Nephron progenitor cell (in vitro differentiated cells): ENCODE data around the gene DDX10.

Experiments
- DNase-seq: peaks from one replicate; pipeline ENCODE4 v3.0.0; 2021
- H3K27ac Mint-ChIP-seq: 2 replicates; pipeline ENCODE4 v1.8.0; 2021; ENCODE audit warnings: mild to moderate bottlenecking, moderate library complexity, mixed read lengths
- H3K27me3 Mint-ChIP-seq: 2 replicates; pipeline ENCODE4 v1.8.0; 2021; ENCODE audit warnings: mild to moderate bottlenecking, low read depth, mixed read lengths; ENCODE audit not compliant: poor library complexity
- H3K36me3 Mint-ChIP-seq: 2 replicates; pipeline ENCODE4 v1.8.0; 2021; ENCODE audit warnings: low read depth, mixed read lengths
- H3K4me1 Mint-ChIP-seq: 2 replicates; pipeline ENCODE4 v1.8.0; 2021; ENCODE audit warnings: mixed read lengths
- H3K4me3 Mint-ChIP-seq: 2 replicates; pipeline ENCODE4 v1.8.0; 2021; ENCODE audit warnings: mild to moderate bottlenecking, moderate library complexity, mixed read lengths
- H3K9me3 Mint-ChIP-seq: 2 replicates; pipeline ENCODE4 v1.8.0; 2021; ENCODE audit warnings: mild to moderate bottlenecking, moderate library complexity, mixed read lengths
- TF ChIP-seq, protein P1 (sequence below): fragments of 200-600 bp; sonication (generic); IDR thresholded peaks from 2 replicates; pipeline ENCODE4 v1.5.0; 2021; ENCODE audit warnings: antibody characterized with exemption

The DDX10 gene

DNA sequence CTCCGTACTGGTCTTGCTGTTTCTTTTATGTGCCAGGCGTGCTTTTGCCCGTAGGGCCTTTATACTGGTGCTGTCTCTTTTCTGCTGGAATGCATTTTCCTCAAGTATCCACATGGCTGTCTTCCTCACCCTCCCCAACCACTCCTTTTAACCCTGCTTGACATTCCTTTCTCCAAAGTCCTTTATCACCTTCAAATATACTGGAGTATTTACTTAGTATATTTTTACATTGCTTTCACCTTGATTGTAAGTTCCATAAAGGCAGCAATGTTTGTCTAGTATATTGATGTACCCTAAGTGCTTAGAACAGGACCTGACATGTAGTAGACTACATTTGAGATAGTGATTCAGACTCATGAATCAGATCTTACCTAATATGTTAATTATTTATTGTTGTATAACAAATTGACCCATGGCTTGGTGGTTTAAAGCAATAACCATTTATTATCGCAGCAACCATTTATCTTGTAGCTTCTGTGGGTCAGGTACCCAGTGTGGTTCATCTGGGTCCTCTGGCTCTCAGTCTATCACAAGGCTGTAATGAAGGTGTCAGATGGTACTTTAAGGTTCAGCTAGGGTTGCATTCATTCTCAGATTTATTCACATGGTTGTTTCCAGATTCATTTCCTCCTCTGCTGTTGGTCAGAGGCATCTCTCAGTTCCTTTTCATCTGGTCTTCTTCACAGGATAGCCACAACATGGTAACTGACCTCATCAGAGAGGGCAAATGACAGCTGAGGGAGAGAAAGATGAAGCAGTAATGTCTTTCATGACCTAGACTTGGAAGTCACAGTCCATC lies 34.2 kb downstream of the DDX10 start:
- TF ChIP-seq, protein P1, sequence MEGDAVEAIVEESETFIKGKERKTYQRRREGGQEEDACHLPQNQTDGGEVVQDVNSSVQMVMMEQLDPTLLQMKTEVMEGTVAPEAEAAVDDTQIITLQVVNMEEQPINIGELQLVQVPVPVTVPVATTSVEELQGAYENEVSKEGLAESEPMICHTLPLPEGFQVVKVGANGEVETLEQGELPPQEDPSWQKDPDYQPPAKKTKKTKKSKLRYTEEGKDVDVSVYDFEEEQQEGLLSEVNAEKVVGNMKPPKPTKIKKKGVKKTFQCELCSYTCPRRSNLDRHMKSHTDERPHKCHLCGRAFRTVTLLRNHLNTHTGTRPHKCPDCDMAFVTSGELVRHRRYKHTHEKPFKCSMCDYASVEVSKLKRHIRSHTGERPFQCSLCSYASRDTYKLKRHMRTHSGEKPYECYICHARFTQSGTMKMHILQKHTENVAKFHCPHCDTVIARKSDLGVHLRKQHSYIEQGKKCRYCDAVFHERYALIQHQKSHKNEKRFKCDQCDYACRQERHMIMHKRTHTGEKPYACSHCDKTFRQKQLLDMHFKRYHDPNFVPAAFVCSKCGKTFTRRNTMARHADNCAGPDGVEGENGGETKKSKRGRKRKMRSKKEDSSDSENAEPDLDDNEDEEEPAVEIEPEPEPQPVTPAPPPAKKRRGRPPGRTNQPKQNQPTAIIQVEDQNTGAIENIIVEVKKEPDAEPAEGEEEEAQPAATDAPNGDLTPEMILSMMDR, result no peak
- Mint-ChIP-seq H3K27ac (no peak overlapping the region), H3K9me3 (no peaks in the 10 kb centered on the region), H3K4me1 (peaks cover 8% of the 10 kb centered on the region), H3K36me3 (peaks cover 56% of the 10 kb centered on the region), H3K4me3 (no peak overlapping the region), H3K27me3 (no peaks in the 10 kb centered on the region)
- no peak for DNase-seq

DNA sequence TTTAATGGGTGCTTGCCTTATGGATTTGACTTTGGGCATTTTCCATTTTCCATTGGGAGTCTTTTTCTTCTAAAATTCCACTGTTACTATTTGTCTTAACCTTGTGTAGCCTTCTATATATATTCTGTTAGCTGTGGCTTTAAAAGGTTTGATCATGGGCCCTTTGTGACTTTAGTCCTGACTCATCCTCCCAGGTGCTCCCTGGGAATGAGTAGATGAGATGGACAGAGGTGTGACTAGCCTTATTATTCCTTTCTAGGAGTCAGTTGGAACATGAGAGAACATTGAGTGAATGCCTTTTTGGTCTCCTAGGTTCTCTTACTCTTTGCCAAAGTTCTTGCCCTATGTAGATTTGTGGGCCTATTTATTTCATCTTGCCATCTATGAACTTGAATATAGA lies 39.0 kb downstream of the DDX10 start:
- Mint-ChIP-seq H3K4me3 (no peak overlapping the region), H3K36me3 (peaks cover 91% of the 10 kb centered on the region), H3K27ac (no peak overlapping the region), H3K4me1 (peaks cover 16% of the 10 kb centered on the region), H3K9me3 (peaks cover 25% of the 10 kb centered on the region), H3K27me3 (no peaks in the 10 kb centered on the region)
- TF ChIP-seq, protein P1, result no peak
- DNase-seq, result no peak

DNA sequence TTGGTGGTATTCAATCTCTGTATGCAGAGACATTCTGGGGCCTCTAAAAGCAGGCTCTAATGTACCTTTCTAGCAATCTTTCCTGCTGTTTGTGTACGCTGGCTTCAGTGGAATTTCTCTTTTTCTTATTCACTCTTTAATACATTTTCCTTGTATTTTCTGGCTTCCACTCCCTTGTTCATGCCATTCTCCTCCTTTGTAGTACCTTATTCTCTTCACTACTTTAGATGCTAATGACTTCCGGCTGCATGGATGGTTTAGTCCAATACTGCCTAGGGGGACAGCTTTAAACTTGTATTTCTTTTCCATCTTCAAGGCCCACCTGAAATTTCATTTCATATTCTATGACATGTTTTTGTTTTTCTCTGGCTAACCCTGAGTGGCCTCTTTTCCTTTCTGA lies 40.2 kb downstream of the DDX10 start:
- no peak for DNase-seq
- Mint-ChIP-seq H3K36me3 (peaks cover 93% of the 10 kb centered on the region), H3K4me1 (peaks cover 15% of the 10 kb centered on the region), H3K27ac (peak overlapping the region; percentile 91), H3K9me3 (peaks cover 36% of the 10 kb centered on the region), H3K27me3 (no peaks in the 10 kb centered on the region), H3K4me3 (no peak overlapping the region)
- TF ChIP-seq, protein P1, result no peak

DNA sequence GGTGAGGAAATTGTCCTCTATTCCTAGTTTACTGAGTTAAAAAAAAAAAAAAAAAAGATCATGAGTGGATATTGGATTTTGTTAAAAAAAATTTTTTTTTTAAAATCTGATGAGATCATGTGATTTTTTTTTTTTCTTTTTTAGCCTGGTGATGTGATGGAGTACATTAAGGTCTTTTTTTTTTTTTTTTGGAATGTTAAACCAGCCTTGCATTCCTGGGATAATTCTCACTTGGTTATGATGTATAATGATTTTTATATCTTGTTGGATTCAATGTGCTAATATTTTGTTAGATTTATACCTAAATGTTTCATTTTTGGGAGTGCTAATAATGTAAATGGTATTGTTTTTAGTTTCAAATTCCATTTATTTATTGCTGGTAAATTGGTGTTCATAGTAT lies 43.3 kb downstream of the DDX10 start:
- TF ChIP-seq, protein P1, result no peak
- Mint-ChIP-seq H3K36me3 (peaks cover 99% of the 10 kb centered on the region), H3K27ac (no peak overlapping the region), H3K4me1 (peaks cover 15% of the 10 kb centered on the region), H3K9me3 (peaks cover 63% of the 10 kb centered on the region), H3K4me3 (no peak overlapping the region), H3K27me3 (no peaks in the 10 kb centered on the region)
- no peak for DNase-seq

DNA sequence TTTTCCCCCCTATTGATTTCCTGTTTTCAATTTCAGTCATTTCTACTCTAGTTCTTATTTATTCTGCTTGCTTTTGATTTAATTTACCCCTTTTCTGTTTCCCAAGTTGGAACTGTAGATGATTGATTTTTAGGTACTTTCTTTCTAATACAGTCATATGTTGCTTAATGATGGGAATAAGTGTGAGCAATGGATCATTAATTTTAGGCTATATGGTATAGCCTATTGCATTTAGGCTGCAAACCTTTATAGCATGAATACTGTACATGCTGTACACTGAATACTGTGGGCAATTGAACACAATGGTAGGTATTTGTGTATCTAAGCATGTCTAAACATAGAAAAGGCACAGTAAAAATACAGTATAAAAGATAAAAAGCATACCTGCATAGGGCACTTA lies 44.9 kb downstream of the DDX10 start:
- Mint-ChIP-seq H3K27me3 (no peaks in the 10 kb centered on the region), H3K4me1 (peaks cover 9% of the 10 kb centered on the region), H3K27ac (no peak overlapping the region), H3K4me3 (no peak overlapping the region), H3K9me3 (peaks cover 68% of the 10 kb centered on the region), H3K36me3 (peaks cover 98% of the 10 kb centered on the region)
- no peak for DNase-seq
- TF ChIP-seq, protein P1, result no peak
